OCI-LY7 (cell line): ENCODE measurements around the gene ZEB1. TPM values are rescaled to one million over a fixed set of nuclear protein-coding genes. Genes with fewer than 3 reads are reported as not detected.

ENCODE experiments used
- BruUV-seq: library from RNA; stranded (reverse); fragments of 400-500 nt; replicated peaks from 2 replicates; lab custom pipeline; 2021; lab: Mats Ljungman, UMichigan
- CTCF ChIA-PET: fragments of 300-600 bp; sonication (Branson Sonifier 250); formaldehyde crosslinking; loops from one replicate; lab custom pipeline; 2022; ENCODE audit warnings: antibody characterized with exemption; ENCODE audit not compliant: unreplicated experiment; lab: Charles Lee
- POLR2A ChIA-PET: fragments of 300-600 bp; sonication (Branson Sonifier 250); formaldehyde crosslinking; loops from one replicate; lab custom pipeline; 2022; ENCODE audit warnings: antibody characterized with exemption; lab: Charles Lee
- DNase-seq: peaks from one replicate; pipeline ENCODE4 v3.0.0-alpha.2; 2015; ENCODE audit warnings: low spot score
- H2AFZ ChIP-seq: fragments of 200-600 bp; sonication (generic), shearing (Covaris generic); 2 replicates; pipeline ENCODE4 v1.6.1; 2014; ENCODE audit warnings: mild to moderate bottlenecking, antibody characterized with exemption, low read length, moderate library complexity
- H3K27ac ChIP-seq: fragments of 200-600 bp; sonication (generic); 2 replicates; pipeline ENCODE4 v1.5.1; 2014; ENCODE audit warnings: mixed run types, low read depth, mild to moderate bottlenecking, moderate library complexity, low read length, inconsistent platforms; ENCODE audit not compliant: poor library complexity, severe bottlenecking
- H3K36me3 ChIP-seq: fragments of 200-600 bp; sonication (generic); 2 replicates; pipeline ENCODE4 v1.6.1; 2014; ENCODE audit warnings: mild to moderate bottlenecking, antibody characterized with exemption, low read length, moderate library complexity, mixed read lengths; ENCODE audit not compliant: insufficient read depth
- H3K4me1 ChIP-seq: fragments of 200-600 bp; sonication (generic); 2 replicates; pipeline ENCODE4 v1.5.1; 2014; ENCODE audit warnings: mild to moderate bottlenecking, low read length; ENCODE audit not compliant: insufficient read depth, poor library complexity, severe bottlenecking
- H3K4me2 ChIP-seq: fragments of 200-600 bp; sonication (generic); 2 replicates; pipeline ENCODE4 v1.6.1; 2014; ENCODE audit warnings: mild to moderate bottlenecking, low read length
- H3K4me3 ChIP-seq: fragments of 200-600 bp; sonication (generic); 2 replicates; pipeline ENCODE4 v1.5.1; 2014; ENCODE audit warnings: mild to moderate bottlenecking, low read depth, low read length; ENCODE audit not compliant: poor library complexity, severe bottlenecking
- H3K79me2 ChIP-seq: fragments of 200-600 bp; sonication (generic); 2 replicates; pipeline ENCODE4 v1.6.1; 2016; ENCODE audit warnings: low read depth, mild to moderate bottlenecking, low read length, moderate library complexity, mixed read lengths; ENCODE audit not compliant: insufficient read depth
- H3K9me2 ChIP-seq: fragments of 200-600 bp; sonication (generic); 2 replicates; pipeline ENCODE4 v1.6.1; 2016; ENCODE audit warnings: mild to moderate bottlenecking, low read length, mixed read lengths; ENCODE audit not compliant: insufficient read depth
- H3K9me3 ChIP-seq: fragments of 200-600 bp; sonication (generic); 2 replicates; pipeline ENCODE4 v1.6.1; 2014; ENCODE audit warnings: mild to moderate bottlenecking, mixed run types, low read length, mixed read lengths
- H4K20me1 ChIP-seq: fragments of 200-600 bp; sonication (generic); 2 replicates; pipeline ENCODE4 v1.6.1; 2014; ENCODE audit warnings: mild to moderate bottlenecking, antibody characterized with exemption, low read length, moderate library complexity, mixed read lengths; ENCODE audit not compliant: insufficient read depth
- EZH2phosphoT487 ChIP-seq: fragments of 200-600 bp; sonication (generic); IDR thresholded peaks from 2 replicates; pipeline ENCODE4 v1.6.1; 2018; ENCODE audit warnings: low read depth, borderline replicate concordance, mild to moderate bottlenecking, mixed run types, antibody characterized with exemption, low read length, moderate library complexity, mixed read lengths
- intact Hi-C: fragments of 100-400 bp; cut with micrococcal nuclease; formaldehyde crosslinking; loops from one replicate; pipeline ENCODE4 v1.10.0; 2022; ENCODE audit not compliant: unreplicated experiment
- total RNA-seq, 2 experiments: library from RNA; depleted of rRNA in 1 of 2; stranded (reverse); fragments of >200 nt in 1 of 2; shearing (Covaris generic) in 1 of 2; gene quantifications; 2 replicates each; pipeline ENCODE4 v1.2.3, GENCODE V29; 2014 to 2022
- TF ChIP-seq, protein P1 (sequence below): fragments of 200-600 bp; sonication (generic); conservative IDR thresholded peaks from 2 replicates; pipeline ENCODE4 v1.5.1; 2014; ENCODE audit warnings: mild to moderate bottlenecking, antibody characterized with exemption, low read length, moderate library complexity, mixed read lengths

Gene ZEB1
- total RNA-seq, 2 experiments from 2014 or later: 33.2 to 41.9 TPM

DNA sequence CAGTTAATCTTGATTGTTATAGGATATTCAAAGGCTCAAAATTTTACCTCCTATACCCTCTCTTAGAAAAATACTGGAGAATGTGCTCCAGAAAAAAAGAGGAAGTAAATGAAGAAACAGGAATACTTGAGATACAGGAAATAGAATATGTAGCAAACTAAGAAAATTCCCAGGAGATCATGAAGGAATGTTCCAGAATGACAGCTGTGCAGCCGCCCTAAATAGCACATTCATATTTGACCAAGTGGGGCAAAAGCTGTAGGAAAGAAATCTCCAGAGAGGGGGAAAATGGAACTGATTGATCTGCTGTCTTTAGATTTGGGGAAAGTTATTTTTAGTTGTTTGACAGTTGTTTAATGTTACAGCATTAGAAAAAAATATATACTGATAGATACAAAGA lies 46.2 kb upstream of the ZEB1 start:
- Histone ChIP-seq H3K79me2 (no peaks in the 10 kb centered on the region), H3K27ac (no peak overlapping the region), H4K20me1 (no peaks in the 10 kb centered on the region), H2AFZ (no peak overlapping the region), H3K4me3 (no peak overlapping the region), H3K9me3 (no peaks in the 10 kb centered on the region), H3K4me2 (no peak overlapping the region), H3K9me2 (no peaks in the 10 kb centered on the region), H3K4me1 (no peaks in the 10 kb centered on the region), H3K36me3 (no peaks in the 10 kb centered on the region)
- DNase-seq: no peak
- intact Hi-C loops: no loop called here
- TF ChIP-seq EZH2phosphoT487: no peak
- TF ChIP-seq, protein P1, sequence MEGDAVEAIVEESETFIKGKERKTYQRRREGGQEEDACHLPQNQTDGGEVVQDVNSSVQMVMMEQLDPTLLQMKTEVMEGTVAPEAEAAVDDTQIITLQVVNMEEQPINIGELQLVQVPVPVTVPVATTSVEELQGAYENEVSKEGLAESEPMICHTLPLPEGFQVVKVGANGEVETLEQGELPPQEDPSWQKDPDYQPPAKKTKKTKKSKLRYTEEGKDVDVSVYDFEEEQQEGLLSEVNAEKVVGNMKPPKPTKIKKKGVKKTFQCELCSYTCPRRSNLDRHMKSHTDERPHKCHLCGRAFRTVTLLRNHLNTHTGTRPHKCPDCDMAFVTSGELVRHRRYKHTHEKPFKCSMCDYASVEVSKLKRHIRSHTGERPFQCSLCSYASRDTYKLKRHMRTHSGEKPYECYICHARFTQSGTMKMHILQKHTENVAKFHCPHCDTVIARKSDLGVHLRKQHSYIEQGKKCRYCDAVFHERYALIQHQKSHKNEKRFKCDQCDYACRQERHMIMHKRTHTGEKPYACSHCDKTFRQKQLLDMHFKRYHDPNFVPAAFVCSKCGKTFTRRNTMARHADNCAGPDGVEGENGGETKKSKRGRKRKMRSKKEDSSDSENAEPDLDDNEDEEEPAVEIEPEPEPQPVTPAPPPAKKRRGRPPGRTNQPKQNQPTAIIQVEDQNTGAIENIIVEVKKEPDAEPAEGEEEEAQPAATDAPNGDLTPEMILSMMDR: no peak
- no TSS peak for BruUV-seq
- CTCF ChIA-PET: no interaction called here
- POLR2A ChIA-PET: no interaction called here

DNA sequence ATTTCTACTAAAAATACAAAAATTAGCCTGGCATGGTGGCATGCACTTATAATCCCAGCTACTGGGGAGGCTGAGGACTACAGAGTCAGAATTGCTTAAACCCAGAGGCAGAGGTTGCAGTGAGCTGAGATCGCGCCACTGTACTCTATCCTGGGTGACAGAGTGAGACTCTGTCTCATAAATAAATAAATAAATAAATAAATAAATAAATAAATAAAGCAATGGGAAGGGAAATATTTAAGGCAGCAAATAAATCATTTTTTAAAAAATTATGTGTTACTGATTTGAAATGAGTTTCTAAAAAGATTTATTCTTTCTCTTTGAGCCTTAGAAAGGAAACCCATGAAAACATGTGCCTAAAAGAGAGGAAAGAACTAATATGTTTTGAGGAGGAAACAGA lies 45.2 kb upstream of the ZEB1 start:
- H3K4me2 ChIP-seq: no peak overlapping the region
- H3K9me3 ChIP-seq: no peaks in the 10 kb centered on the region
- H3K79me2 ChIP-seq: no peaks in the 10 kb centered on the region
- H3K4me3 ChIP-seq: no peak overlapping the region
- no peak for DNase-seq
- no peaks in the 10 kb centered on the region for H4K20me1 ChIP-seq
- H3K9me2 ChIP-seq: no peaks in the 10 kb centered on the region
- no TSS peak for BruUV-seq
- ChIA-PET POLR2A (no interaction called here), CTCF (no interaction called here)
- H2AFZ ChIP-seq: no peak overlapping the region
- no peak overlapping the region for H3K27ac ChIP-seq
- intact Hi-C loops: no loop called here
- no peaks in the 10 kb centered on the region for H3K36me3 ChIP-seq
- no peak for TF ChIP-seq EZH2phosphoT487
- TF ChIP-seq, protein P1: no peak
- no peaks in the 10 kb centered on the region for H3K4me1 ChIP-seq

DNA sequence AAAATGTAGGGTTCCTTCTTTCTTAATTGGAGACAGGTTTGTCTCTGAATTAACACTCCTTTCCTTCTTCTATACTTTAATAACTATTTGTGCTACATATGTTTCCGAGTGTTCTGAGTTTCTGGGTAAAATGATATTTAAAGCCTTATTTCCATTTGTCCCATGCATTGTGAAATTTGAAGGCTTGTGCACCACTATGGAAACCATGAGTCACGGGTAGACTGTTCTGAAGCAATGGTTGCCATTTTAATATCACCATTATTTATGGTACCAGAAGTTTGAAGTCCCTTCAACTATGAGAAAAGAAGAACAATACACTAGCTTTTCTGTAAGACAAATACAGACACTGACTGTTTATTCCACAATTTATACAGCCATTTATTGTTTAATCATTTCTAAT lies 44.7 kb upstream of the ZEB1 start:
- no TSS peak for BruUV-seq
- TF ChIP-seq EZH2phosphoT487: no peak
- TF ChIP-seq, protein P1: no peak
- Histone ChIP-seq H3K9me2 (no peaks in the 10 kb centered on the region), H3K9me3 (no peaks in the 10 kb centered on the region), H3K27ac (no peak overlapping the region), H3K79me2 (no peaks in the 10 kb centered on the region), H3K36me3 (no peaks in the 10 kb centered on the region), H3K4me1 (no peaks in the 10 kb centered on the region), H3K4me2 (no peak overlapping the region), H3K4me3 (no peak overlapping the region), H4K20me1 (no peaks in the 10 kb centered on the region), H2AFZ (no peak overlapping the region)
- POLR2A ChIA-PET: no interaction called here
- DNase-seq: no peak
- CTCF ChIA-PET: no interaction called here
- intact Hi-C loops: no loop called here
